MM.1S (cell line): Measurements from ENCODE around the gene RNF212.

Experiments used
- CTCF ChIP-seq: fragments of 300-600 bp; sonication (generic); IDR thresholded peaks from 2 replicates; pipeline ENCODE4 v1.5.1; 2016; ENCODE audit warnings: antibody characterized with exemption, low read length, mixed read lengths
- EZH2 ChIP-seq: fragments of 300-600 bp; sonication (generic); optimal IDR thresholded peaks from 2 replicates; pipeline ENCODE3; 2017; ENCODE audit warnings: low read depth, mild to moderate bottlenecking, antibody characterized with exemption, low read length, mixed read lengths
- EZH2phosphoT487 ChIP-seq: fragments of 300-600 bp; sonication (generic); IDR thresholded peaks from 2 replicates; pipeline ENCODE4 v1.6.1; 2018; ENCODE audit warnings: antibody characterized with exemption, low read length

- TF ChIP-seq CTCF (no peak), EZH2 (no peak), EZH2phosphoT487 (no peak)
Observed at GRCh38 chr4:1027219-1027914, 86.0 kb downstream of the RNF212 start.
